ENCODE data around the gene VWA8.
"Not testable (repeated sequence)": the region's sequence is repeated elsewhere in the genome, so short reads cannot be mapped to it uniquely, and the experiment has no call there.

Gene VWA8

GRCh38 chr13:41682001-41682400, 278.9 kb downstream of the VWA8 start:
- no peak for DNase-seq (ENCODE audit: low spot score)

- no peak for DNase-seq (ENCODE audit: low spot score)
These were observed 279.3 kb downstream of the VWA8 start for GRCh38 chr13:41681587-41681986.

GRCh38 chr13:41680900-41681299, 280.0 kb downstream of the VWA8 start:
- DNase-seq (ENCODE audit: low spot score): no peak

GRCh38 chr13:41678848-41679247, 282.1 kb downstream of the VWA8 start:
- no peak for DNase-seq (ENCODE audit: low spot score)

GRCh38 chr13:41678249-41678648, 282.7 kb downstream of the VWA8 start:
- no peak for DNase-seq (ENCODE audit: low spot score)

- no peak for DNase-seq (ENCODE audit: low spot score)
These were observed 285.6 kb downstream of the VWA8 start for GRCh38 chr13:41675306-41675705.

- no peak for DNase-seq (ENCODE audit: low spot score)
These were observed 286.7 kb downstream of the VWA8 start for GRCh38 chr13:41674246-41674645.

GRCh38 chr13:41673640-41674039, 287.3 kb downstream of the VWA8 start:
- DNase-seq (ENCODE audit: low spot score): no peak

GRCh38 chr13:41670873-41671443, 290.0 kb downstream of the VWA8 start:
- DNase-seq (ENCODE audit: low spot score): no peak

- DNase-seq (ENCODE audit: low spot score): no peak
These were observed 292.7 kb downstream of the VWA8 start for GRCh38 chr13:41668130-41668757.

GRCh38 chr13:41666644-41667043, 294.3 kb downstream of the VWA8 start:
- DNase-seq (ENCODE audit: low spot score): no peak

- no peak for DNase-seq (ENCODE audit: low spot score)
These were observed 300.5 kb downstream of the VWA8 start for GRCh38 chr13:41660411-41660810.

- DNase-seq (ENCODE audit: low spot score): no peak
These were observed 302.8 kb downstream of the VWA8 start for GRCh38 chr13:41658057-41658661.

- DNase-seq (ENCODE audit: low spot score): no peak
These were observed 304.9 kb downstream of the VWA8 start for GRCh38 chr13:41655997-41656396.

- DNase-seq (ENCODE audit: low spot score): no peak
These were observed 306.1 kb downstream of the VWA8 start for GRCh38 chr13:41654796-41655195.

- no peak for DNase-seq (ENCODE audit: low spot score)
These were observed 308.1 kb downstream of the VWA8 start for GRCh38 chr13:41652735-41653361.

GRCh38 chr13:41651413-41652058, 309.4 kb downstream of the VWA8 start:
- DNase-seq (ENCODE audit: low spot score): no peak

- DNase-seq (ENCODE audit: low spot score): no peak
These were observed 310.2 kb downstream of the VWA8 start for GRCh38 chr13:41650706-41651105.

- no peak for DNase-seq (ENCODE audit: low spot score)
These were observed 311.2 kb downstream of the VWA8 start for GRCh38 chr13:41649659-41650058.

GRCh38 chr13:41648314-41648935, 312.5 kb downstream of the VWA8 start:
- DNase-seq (ENCODE audit: low spot score): no peak

GRCh38 chr13:41647699-41648313, 313.1 kb downstream of the VWA8 start:
- not testable (repeated sequence) for DNase-seq (ENCODE audit: low spot score)

GRCh38 chr13:41645331-41645730, 315.6 kb downstream of the VWA8 start:
- DNase-seq (ENCODE audit: low spot score): no peak
